HG03097 (cell line): Measurements from ENCODE around the gene RIOX2.
"Not testable (repeated sequence)": the region's sequence is repeated elsewhere in the genome, so short reads cannot be mapped to it uniquely, and the experiment has no call there.

Experiments used
- ATAC-seq: cut with Tn5 transposase; IDR thresholded peaks from one replicate; pipeline ENCODE4 v1.9.1; 2021; ENCODE audit not compliant: unreplicated experiment, low FRiP score

RIOX2 gene

GRCh38 chr3:97971679-97972567, at the start of gene RIOX2:
Gene RIOX2 (minus strand): TSS chr3:97972431. CDS start chr3:97967593, 4,838 bp downstream.
- peak; percentile 88 for ATAC-seq

DNA sequence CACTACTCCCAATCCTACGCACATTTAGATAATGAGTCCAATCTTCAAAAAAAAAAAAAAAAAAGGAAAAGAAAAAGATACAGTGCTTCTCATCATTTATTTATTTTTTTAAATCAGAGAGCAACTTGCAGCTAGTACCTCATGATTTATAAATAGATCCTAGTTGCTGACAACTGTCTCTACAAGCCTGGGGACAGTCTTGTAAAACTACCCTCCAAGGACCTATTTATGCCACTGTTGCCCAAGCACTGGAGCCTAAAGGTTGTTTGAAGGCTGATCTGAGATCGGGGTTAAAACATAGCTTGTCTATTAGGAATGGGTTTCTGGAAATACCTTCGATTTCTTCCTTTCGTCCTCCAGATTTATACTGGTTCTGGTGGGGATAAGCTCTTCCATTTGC, 48.2 kb upstream of the RIOX2 start:
- no peak for ATAC-seq

DNA sequence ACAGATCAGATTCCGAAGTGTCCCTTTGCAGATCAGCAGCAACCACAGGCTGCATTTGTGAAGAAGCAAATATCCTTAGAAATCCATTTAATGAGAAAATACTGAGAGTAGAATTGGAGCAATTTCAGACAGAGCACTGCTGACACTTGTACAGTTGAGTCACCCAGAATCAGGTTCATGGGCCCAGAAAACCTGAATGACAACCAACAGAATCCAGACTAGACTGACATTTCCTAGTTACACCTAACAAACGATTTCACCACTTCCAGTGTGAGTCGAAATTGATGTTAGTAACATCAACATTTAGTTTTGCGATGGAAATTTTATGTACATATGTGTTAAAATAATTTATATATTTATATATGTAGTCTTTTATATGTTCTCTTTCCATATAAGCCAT, 46.1 kb upstream of the RIOX2 start:
- ATAC-seq, result no peak

- no peak for ATAC-seq
These were observed 42.0 kb upstream of the RIOX2 start for GRCh38 chr3:98014268-98014585.

DNA sequence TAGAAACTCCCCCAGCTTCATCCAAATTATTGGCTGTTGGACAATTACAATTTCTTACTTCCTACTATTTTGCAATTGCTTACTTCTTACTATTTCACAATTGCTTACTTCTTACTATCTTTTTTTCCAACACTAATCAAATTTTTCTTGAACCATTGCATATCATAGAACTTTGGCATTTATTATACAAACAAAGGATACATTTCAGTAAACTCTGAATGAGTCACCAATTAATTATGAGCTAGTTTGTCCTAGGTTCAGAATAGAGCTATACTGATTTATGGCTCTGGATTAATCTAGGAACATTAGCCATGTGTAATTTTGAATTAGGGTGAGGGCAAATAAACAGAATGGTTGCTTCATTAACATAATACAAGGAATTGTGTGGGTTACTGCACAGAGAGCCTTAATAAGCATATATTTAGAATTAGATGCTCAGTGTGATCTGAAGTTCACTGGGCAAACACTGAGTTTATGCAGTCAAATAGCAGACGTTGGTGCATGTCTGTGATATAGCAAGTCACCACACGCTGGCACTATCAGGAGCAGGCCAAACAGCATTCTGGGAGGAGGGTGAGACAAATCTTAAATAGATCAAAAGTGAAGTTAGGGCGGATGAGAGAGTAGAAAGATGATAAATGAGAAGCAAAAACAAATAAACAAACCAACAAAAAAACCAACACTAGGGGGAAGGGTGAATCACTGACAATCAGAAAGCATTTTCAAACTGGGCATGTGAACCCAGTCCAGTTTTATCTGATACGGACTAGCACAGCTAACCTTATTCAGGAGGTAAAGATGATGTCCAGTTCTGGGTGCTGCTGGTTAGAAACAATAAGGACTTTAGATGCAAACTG, 41.4 kb upstream of the RIOX2 start:
- no peak for ATAC-seq

DNA sequence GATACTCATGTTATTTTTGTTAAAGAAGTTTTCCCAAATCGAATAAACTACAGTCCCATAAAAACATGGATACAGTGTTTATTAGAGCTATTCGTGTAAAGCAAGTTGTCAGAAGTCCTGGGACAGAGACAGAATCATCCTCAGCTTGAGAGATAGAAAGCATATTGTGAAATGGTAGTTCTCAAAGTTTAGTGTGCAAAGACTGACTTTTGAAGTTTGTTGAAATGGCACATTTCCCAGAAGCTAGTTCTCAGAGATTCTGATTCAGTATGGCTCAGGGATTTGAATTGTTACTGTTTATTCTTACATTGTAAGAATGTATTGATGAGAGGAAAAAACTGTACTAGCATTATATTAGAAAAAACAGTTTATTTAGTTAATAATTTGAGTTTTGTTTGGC, 40.7 kb upstream of the RIOX2 start:
- no peak for ATAC-seq

DNA sequence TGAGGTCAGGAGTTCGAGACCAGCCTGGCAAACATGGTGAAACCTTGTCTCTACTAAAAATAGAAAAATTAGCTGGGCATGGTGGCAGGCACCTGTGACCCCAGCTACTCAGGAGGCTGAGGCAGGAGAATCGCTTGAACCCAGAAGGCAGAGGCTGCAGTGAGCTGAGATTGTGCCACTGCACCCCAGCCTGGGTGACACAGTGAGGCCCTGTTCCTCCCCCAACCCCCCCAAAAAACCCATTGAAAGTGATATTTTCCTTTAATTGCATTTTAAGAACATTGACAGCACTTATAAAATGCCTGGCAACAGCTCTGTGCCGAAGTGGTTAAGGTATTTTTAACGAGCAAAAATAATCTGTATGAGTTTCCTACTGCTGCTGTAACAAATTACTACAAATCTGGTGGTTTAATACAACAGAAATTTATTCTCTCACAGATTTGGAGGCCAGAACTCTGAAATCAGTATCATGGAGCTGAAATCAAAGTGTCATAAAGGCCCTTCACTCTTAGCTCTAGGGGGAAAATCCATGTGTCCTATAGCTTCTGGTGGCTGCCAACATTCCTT, 38.7 kb upstream of the RIOX2 start:
- ATAC-seq, result not testable (repeated sequence)

DNA sequence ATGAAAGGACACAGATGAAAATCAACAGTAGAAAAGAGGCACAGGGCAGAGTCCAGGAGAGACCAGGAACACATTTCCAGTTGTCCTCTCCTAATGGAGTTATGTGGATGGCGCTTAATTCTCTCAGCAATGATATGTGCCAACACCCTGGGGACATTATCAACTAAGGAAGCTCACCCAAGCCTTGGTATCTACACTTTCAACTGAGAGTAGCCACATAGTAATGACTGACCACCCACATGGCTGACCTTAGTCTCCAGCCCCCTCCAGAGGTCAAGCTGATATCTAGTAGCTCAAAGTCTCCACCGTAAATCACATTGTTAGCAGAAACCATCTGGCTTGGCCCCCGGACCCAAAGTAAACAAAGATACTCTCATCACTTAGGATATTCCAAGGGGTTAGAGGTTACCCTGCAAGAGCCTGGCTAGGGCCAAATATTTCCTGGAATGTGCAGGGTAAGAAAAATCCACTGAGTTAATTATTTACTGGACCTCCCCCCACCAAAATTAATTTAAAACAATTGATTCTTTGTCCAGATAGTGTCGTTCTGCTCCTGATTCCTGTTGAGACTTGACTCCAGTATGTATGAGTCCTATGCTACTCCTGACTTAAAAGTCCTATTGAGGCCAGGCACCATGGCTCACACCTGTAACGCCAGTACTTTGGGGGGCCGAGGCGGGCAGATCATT, 38.1 kb upstream of the RIOX2 start:
- ATAC-seq, result no peak

DNA sequence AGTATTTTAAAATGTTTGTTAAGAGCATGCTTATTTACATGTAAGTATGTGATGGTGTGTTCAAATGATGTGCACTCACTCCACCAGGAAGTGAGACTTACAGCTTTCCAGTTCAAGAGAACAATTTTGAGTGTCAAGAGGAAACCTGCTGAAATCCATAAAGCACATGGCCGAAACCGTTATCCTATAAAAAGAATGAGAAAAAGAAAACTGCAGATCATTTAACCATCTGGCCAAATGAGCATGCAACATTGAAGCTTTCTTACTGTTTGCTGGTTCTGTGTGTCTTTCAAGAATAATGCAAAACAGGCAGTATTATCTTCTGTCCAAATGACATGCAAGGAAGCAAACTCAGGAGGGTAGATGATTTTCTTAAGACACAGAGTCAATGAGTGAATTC, 36.6 kb upstream of the RIOX2 start:
- no peak for ATAC-seq

DNA sequence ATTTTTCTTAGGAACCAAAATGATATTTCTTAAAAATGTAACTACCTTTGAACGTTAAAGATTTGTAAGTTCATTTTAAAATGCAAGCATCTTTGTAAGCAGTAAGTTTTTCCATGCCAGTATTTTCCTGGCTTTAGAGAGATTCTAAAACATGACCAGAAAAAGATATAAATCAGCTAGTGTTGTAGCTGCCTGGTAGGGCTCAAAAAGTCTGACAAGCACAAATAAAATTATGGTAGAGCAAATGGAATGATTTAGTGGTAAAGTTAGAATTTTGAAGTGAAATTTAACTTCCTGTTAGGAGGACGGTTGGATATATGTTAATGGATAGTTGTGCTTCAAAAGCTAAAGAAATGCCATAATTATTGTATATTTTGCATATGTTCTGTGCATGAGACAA, 33.2 kb upstream of the RIOX2 start:
- ATAC-seq, result no peak

DNA sequence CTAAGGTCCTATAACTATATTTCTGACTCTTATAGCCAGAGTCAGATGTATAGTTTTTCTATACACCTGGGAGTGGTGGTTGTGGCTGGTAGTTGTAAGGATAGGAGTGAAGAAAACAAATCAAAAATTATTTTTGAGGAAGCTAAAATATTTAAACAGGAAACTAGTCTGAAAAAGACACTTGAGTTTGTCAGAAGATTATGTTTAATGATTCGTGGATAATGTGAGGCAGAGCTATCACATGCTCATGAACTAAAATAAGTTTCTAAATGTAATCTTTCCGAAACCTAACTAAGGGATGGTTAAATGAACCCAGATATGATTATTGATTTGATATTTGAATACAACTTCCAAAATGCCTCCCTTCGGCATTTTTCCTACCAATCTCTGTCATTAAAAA, 32.5 kb upstream of the RIOX2 start:
- no peak for ATAC-seq

- peak; percentile 54 for ATAC-seq
These were observed 31.2 kb upstream of the RIOX2 start for GRCh38 chr3:98003306-98003969.

DNA sequence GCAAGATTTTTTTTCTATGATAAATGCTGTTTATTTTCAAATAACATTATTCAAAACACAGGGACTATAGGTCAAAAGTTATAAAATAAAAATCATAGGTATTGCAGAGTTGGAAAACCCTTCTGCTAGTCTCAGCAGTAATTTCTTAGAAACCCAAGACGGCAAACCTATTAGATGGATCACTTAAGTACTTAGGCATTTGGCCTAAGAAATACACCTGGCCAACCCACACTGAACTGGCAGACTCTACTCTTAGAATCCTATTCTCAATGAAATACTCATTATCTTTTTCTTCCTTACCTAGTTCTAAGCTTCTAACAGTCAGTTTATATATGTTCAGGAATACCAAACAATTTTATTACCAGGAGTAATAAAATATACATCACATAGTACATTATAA, 30.5 kb upstream of the RIOX2 start:
- no peak for ATAC-seq

- ATAC-seq, result no peak
These were observed 27.8 kb upstream of the RIOX2 start for GRCh38 chr3:97999994-98000393.

- ATAC-seq, result no peak
These were observed 26.9 kb upstream of the RIOX2 start for GRCh38 chr3:97999103-97999502.

DNA sequence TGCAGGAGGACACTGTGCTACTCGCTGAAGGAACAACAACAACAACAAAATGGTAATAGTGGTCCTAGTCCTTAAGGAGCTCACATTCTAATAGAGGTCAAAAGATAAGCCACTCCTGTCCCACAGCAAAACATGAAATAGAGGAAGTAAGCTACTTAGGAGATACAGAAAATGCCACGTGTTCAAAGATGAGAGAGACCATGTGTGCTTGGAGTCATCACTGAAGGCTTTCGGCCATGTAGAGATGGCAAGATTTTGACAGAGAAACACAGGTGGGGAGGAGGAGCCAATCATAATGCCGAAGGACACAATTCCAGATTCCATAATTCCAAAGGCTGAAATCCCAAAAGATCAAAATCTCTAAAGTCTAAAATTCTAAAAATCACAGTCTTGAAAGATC, 24.8 kb upstream of the RIOX2 start:
- no peak for ATAC-seq

DNA sequence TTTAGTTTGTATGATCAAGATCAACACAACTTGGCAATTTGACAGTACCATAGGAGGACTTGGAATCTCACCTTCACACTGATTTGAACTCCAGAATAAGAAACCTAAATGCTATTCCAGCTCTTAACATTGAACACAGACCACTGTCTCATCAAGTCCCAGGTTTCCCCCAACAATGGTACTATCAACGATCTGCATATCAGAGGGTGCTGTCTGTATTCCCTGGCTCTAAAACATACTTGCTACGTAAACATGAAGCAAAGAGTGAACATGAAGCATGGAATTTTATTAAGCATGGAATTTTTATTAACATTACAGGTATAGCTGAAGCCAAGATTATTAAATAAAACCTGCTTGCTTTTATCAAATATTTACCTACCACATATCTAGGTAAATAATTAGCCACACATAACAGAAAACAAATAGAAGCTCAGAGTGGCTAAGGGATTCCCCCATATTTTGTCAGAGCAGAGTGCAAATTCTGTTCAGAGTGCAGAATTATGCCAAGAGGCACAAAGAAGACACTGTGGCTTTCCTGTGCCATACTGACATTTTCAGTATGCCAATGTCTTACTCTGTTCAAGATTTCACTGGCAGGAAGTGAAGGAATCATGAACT, 22.2 kb upstream of the RIOX2 start:
- no peak for ATAC-seq

- no peak for ATAC-seq
These were observed 21.3 kb upstream of the RIOX2 start for GRCh38 chr3:97993526-97993925.

- no peak for ATAC-seq
These were observed 20.4 kb upstream of the RIOX2 start for GRCh38 chr3:97992547-97993173.

DNA sequence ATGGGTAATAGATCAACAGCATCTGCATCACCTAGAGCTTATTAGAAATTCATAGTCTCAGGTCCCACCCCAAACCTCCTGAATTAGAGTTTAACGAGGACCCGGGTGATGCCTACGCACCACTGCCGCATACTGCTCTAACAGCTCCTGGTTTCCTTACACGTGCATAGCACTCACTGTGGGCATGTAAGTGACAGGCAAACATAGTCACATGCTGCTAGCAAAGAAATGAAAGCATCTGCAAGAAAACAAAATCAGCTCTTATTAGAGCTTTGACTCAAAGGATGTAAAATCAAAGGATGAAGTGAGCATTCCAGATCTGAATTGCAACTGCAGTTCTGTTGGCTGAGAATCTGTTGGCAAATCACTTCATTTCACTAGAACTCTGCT, 19.1 kb upstream of the RIOX2 start:
- no peak for ATAC-seq
